Astrocyte (in vitro differentiated cells and primary cell): Measurements from ENCODE around the gene TP53. TPM values are rescaled to one million over a fixed set of nuclear protein-coding genes. Genes with fewer than 3 reads are reported as not detected.
"Not testable (repeated sequence)": the region's sequence is repeated elsewhere in the genome, so short reads cannot be mapped to it uniquely, and the experiment has no call there.

ENCODE experiments used
- DNase-seq: peaks from one replicate; pipeline ENCODE4 v3.0.0-alpha.2; 2010; ENCODE audit warnings: low read depth
- FAIRE-seq: peaks from 2 replicates; lab custom pipeline; 2011; peaks lifted over from hg19 to GRCh38; lab: Jason Lieb, UNC
- H2AFZ ChIP-seq: 2 replicates; pipeline ENCODE4 v1.6.0; 2012; ENCODE audit warnings: low read depth, low read length, inconsistent platforms
- H3K27ac ChIP-seq: 2 replicates; pipeline ENCODE4 v1.5.1; 2011; ENCODE audit warnings: low read depth, low read length, inconsistent platforms
- H3K27me3 ChIP-seq: 2 replicates; pipeline ENCODE4 v1.6.0; 2011; ENCODE audit warnings: low read length, inconsistent platforms; ENCODE audit not compliant: insufficient read depth
- H3K36me3 ChIP-seq: 2 replicates; pipeline ENCODE4 v1.5.1; 2011; ENCODE audit warnings: low read length, inconsistent platforms; ENCODE audit not compliant: insufficient read depth
- H3K4me1 ChIP-seq: 2 replicates; pipeline ENCODE4 v1.5.1; 2011; ENCODE audit warnings: low read length, inconsistent platforms; ENCODE audit not compliant: insufficient read depth
- H3K4me2 ChIP-seq: 2 replicates; pipeline ENCODE4 v1.6.0; 2012; ENCODE audit warnings: low read length, inconsistent platforms
- H3K4me3 ChIP-seq: 2 replicates; pipeline ENCODE4 v1.5.1; 2011; ENCODE audit warnings: low read depth, mild to moderate bottlenecking, low read length, inconsistent platforms; ENCODE audit not compliant: insufficient read depth
- H3K79me2 ChIP-seq: 2 replicates; pipeline ENCODE4 v1.6.0; 2012; ENCODE audit warnings: mild to moderate bottlenecking, low read length, inconsistent platforms; ENCODE audit not compliant: insufficient read depth
- H3K9ac ChIP-seq: 2 replicates; pipeline ENCODE4 v1.6.0; 2012; ENCODE audit warnings: mild to moderate bottlenecking, low read length, inconsistent platforms
- H3K9me3 ChIP-seq: 2 replicates; pipeline ENCODE4 v1.5.1; 2012; ENCODE audit warnings: low read depth, mild to moderate bottlenecking, low read length, inconsistent platforms; ENCODE audit not compliant: insufficient read depth
- H4K20me1 ChIP-seq: 2 replicates; pipeline ENCODE4 v1.6.0; 2012; ENCODE audit warnings: low read length, inconsistent platforms; ENCODE audit not compliant: insufficient read depth
- H3K27ac Mint-ChIP-seq: one replicate; pipeline ENCODE4 v1.8.0; 2021; ENCODE audit warnings: mild to moderate bottlenecking, mixed read lengths; ENCODE audit not compliant: unreplicated experiment
- H3K27me3 Mint-ChIP-seq: one replicate; pipeline ENCODE4 v1.8.0; 2021; ENCODE audit warnings: low read depth, mixed read lengths; ENCODE audit not compliant: unreplicated experiment
- H3K36me3 Mint-ChIP-seq: one replicate; pipeline ENCODE4 v1.8.0; 2021; ENCODE audit warnings: low read depth, mixed read lengths; ENCODE audit not compliant: unreplicated experiment
- H3K4me1 Mint-ChIP-seq: one replicate; pipeline ENCODE4 v1.8.0; 2021; ENCODE audit warnings: low read depth, mixed read lengths; ENCODE audit not compliant: unreplicated experiment
- H3K4me3 Mint-ChIP-seq: one replicate; pipeline ENCODE4 v1.8.0; 2021; ENCODE audit warnings: mild to moderate bottlenecking, moderate library complexity, mixed read lengths; ENCODE audit not compliant: unreplicated experiment
- H3K9me3 Mint-ChIP-seq: one replicate; pipeline ENCODE4 v1.8.0; 2021; ENCODE audit warnings: mild to moderate bottlenecking, mixed read lengths; ENCODE audit not compliant: unreplicated experiment
- CTCF ChIP-seq: IDR thresholded peaks from 2 replicates; pipeline ENCODE4 v1.5.1; 2011; ENCODE audit warnings: low read depth, mild to moderate bottlenecking, inconsistent platforms, low read length, moderate library complexity; ENCODE audit not compliant: insufficient read depth
- EZH2 ChIP-seq: IDR thresholded peaks from 2 replicates; pipeline ENCODE4 v1.6.1; 2012; ENCODE audit warnings: mild to moderate bottlenecking, low read length, inconsistent platforms; ENCODE audit not compliant: insufficient read depth
- total RNA-seq: library from RNA; stranded (reverse); gene quantifications from 2 replicates; pipeline ENCODE4 v1.2.1, GENCODE V29; 2021

The TP53 gene
- total RNA-seq, 1 donor from 2014 or later: 94.4 TPM

GRCh38 chr17:7626956-7627249 is 60.4 kb downstream of the TP53 start:
- H3K27ac Mint-ChIP-seq: peak overlapping the region; percentile 87
- no peaks in the 10 kb centered on the region for H3K9me3 Mint-ChIP-seq
- Histone ChIP-seq H3K9me3 (no peaks in the 10 kb centered on the region), H3K27ac (peak overlapping the region; percentile 14), H3K9ac (peak overlapping the region; percentile 92), H3K27me3 (no peaks in the 10 kb centered on the region), H3K4me2 (peak overlapping the region; percentile 99), H4K20me1 (peaks cover 6% of the 10 kb centered on the region), H3K4me1 (peaks cover 6% of the 10 kb centered on the region), H3K4me3 (peak overlapping the region; percentile 72), H3K79me2 (peaks cover 10% of the 10 kb centered on the region), H2AFZ (peak overlapping the region; percentile 74), H3K36me3 (no peaks in the 10 kb centered on the region)
- DNase-seq (no peak), FAIRE-seq (no peak)
- TF ChIP-seq EZH2 (no peak), CTCF (no peak)
- peaks cover 4% of the 10 kb centered on the region for H3K36me3 Mint-ChIP-seq
- no peaks in the 10 kb centered on the region for H3K4me1 Mint-ChIP-seq
- peaks cover 7% of the 10 kb centered on the region for H3K27me3 Mint-ChIP-seq
- peak overlapping the region; percentile 89 for H3K4me3 Mint-ChIP-seq

- Mint-ChIP-seq H3K9me3 (no peaks in the 10 kb centered on the region), H3K27me3 (peaks cover 4% of the 10 kb centered on the region), H3K4me3 (peak overlapping the region; percentile 89), H3K36me3 (peaks cover 4% of the 10 kb centered on the region), H3K4me1 (no peaks in the 10 kb centered on the region), H3K27ac (peak overlapping the region; percentile 53)
- FAIRE-seq (no peak), DNase-seq (no peak)
- peaks cover 10% of the 10 kb centered on the region for H3K79me2 ChIP-seq
- H4K20me1 ChIP-seq: peaks cover 6% of the 10 kb centered on the region
- peak overlapping the region; percentile 72 for H3K4me3 ChIP-seq
- no peak overlapping the region for H3K9ac ChIP-seq
- TF ChIP-seq EZH2 (no peak), CTCF (no peak)
- H3K27ac ChIP-seq: no peak overlapping the region
- H3K4me2 ChIP-seq: peak overlapping the region; percentile 99
- H3K9me3 ChIP-seq: no peaks in the 10 kb centered on the region
- no peaks in the 10 kb centered on the region for H3K36me3 ChIP-seq
- no peaks in the 10 kb centered on the region for H3K27me3 ChIP-seq
- H3K4me1 ChIP-seq: peaks cover 6% of the 10 kb centered on the region
- no peak overlapping the region for H2AFZ ChIP-seq
Observed at GRCh38 chr17:7626307-7626706, 61.0 kb downstream of the TP53 start.

GRCh38 chr17:7625749-7626148 is 61.5 kb downstream of the TP53 start:
- peak overlapping the region; percentile 54 for H3K4me3 Mint-ChIP-seq

More at GRCh38 chr17:7625749-7626148, 61.5 kb downstream of the TP53 start:
- H3K27me3 Mint-ChIP-seq, DNase-seq, H3K27ac ChIP-seq, FAIRE-seq, H3K9me3 ChIP-seq, H3K4me1 Mint-ChIP-seq, H4K20me1 ChIP-seq, H3K36me3 ChIP-seq, H2AFZ ChIP-seq, H3K9ac ChIP-seq, H3K9me3 Mint-ChIP-seq, H3K4me2 ChIP-seq, H3K36me3 Mint-ChIP-seq, H3K4me3 ChIP-seq, H3K4me1 ChIP-seq, H3K27me3 ChIP-seq, H3K27ac Mint-ChIP-seq: not testable (repeated sequence)
- H3K79me2 ChIP-seq: peaks cover 10% of the 10 kb centered on the region
